Kidney epithelial cell (primary cell): Measurements from ENCODE around the gene PGAP2. TPM values are rescaled to one million over a fixed set of nuclear protein-coding genes. Genes with fewer than 3 reads are reported as not detected.

Experiments used
- DNase-seq: peaks from one replicate; pipeline ENCODE4 v3.0.0-alpha.2; 2010; ENCODE audit warnings: low read depth
- H3K27me3 ChIP-seq: 2 replicates; pipeline ENCODE4 v1.6.0; 2011; ENCODE audit warnings: low read length; ENCODE audit not compliant: control insufficient read depth, insufficient read depth
- H3K36me3 ChIP-seq: 2 replicates; pipeline ENCODE4 v1.5.1; 2011; ENCODE audit warnings: low read length; ENCODE audit not compliant: control insufficient read depth, insufficient read depth
- H3K4me3 ChIP-seq: 2 replicates; pipeline ENCODE4 v1.5.1; 2011; ENCODE audit warnings: low read depth, mild to moderate bottlenecking, control low read depth, low read length
- CTCF ChIP-seq: IDR thresholded peaks from 2 replicates; pipeline ENCODE4 v1.5.1; 2011; ENCODE audit warnings: mild to moderate bottlenecking, moderate library complexity, low read length, control low read depth, inconsistent platforms; ENCODE audit not compliant: insufficient read depth, poor library complexity, severe bottlenecking
- total RNA-seq: library from RNA; depleted of rRNA; stranded (reverse); fragments of >200 nt; gene quantifications from 2 replicates; pipeline ENCODE4 v1.2.3, GENCODE V29; 2015

The PGAP2 gene
- total RNA-seq, 1 donor from 2014 or later, result 20.3 TPM

GRCh38 chr11:3843326-3843725 lies 35.0 kb downstream of the PGAP2 start:
- H3K4me3 ChIP-seq, result no peak overlapping the region
- no peaks in the 10 kb centered on the region for H3K27me3 ChIP-seq
- no peaks in the 10 kb centered on the region for H3K36me3 ChIP-seq
- TF ChIP-seq CTCF, result no peak
- no peak for DNase-seq

DNA sequence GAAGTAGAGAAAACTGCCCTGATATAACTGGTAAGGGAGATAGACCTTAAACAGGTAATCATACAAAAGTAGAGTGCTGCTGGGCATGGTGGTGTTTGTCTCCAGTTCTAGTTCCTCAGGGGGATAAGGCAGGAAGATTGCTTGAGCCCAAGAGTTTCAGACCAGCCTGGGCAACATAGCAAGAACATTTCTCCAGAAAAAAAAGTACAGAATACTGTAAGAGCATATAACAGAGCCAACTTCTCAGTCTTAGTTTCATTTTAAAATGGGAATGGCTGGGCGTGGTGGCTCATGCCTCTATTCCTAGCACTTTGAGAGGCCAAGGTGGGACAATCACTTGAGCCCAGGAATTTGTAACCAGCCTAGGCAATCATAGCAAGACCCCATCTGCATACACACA lies 36.9 kb downstream of the PGAP2 start:
- Histone ChIP-seq H3K4me3 (no peak overlapping the region), H3K27me3 (no peaks in the 10 kb centered on the region), H3K36me3 (no peaks in the 10 kb centered on the region)
- DNase-seq, result no peak
- TF ChIP-seq CTCF, result no peak

DNA sequence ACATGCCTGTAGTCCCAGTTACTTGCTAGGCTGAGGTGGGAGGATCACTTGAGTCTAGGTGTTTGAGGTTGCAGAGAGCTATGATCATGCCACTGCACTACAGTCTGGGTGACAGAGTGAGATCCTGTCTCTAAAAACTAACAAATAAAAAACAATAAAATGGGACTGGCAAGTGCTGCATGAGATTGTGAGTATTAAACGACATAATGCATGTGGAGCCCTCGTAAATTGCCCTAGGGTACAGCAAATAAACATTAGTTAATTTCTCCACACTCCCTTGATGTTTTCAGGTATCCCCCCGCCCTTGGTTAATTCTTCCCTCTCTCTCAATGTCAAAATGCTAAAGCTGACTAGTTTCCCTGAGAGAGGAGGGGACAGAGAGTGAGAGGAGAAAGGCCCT lies 37.3 kb downstream of the PGAP2 start:
- H3K27me3 ChIP-seq, result no peaks in the 10 kb centered on the region
- H3K4me3 ChIP-seq, result no peak overlapping the region
- no peak for DNase-seq
- no peaks in the 10 kb centered on the region for H3K36me3 ChIP-seq
- no peak for TF ChIP-seq CTCF

GRCh38 chr11:3849297-3849874 lies 41.0 kb downstream of the PGAP2 start:
- Histone ChIP-seq H3K27me3 (no peaks in the 10 kb centered on the region), H3K4me3 (no peak overlapping the region), H3K36me3 (no peaks in the 10 kb centered on the region)
- TF ChIP-seq CTCF, result peak; percentile 65
- no peak for DNase-seq

- Histone ChIP-seq H3K36me3 (no peaks in the 10 kb centered on the region), H3K4me3 (no peak overlapping the region), H3K27me3 (no peaks in the 10 kb centered on the region)
- no peak for TF ChIP-seq CTCF
- DNase-seq, result no peak
Observed at GRCh38 chr11:3853545-3853842, 45.1 kb downstream of the PGAP2 start.

DNA sequence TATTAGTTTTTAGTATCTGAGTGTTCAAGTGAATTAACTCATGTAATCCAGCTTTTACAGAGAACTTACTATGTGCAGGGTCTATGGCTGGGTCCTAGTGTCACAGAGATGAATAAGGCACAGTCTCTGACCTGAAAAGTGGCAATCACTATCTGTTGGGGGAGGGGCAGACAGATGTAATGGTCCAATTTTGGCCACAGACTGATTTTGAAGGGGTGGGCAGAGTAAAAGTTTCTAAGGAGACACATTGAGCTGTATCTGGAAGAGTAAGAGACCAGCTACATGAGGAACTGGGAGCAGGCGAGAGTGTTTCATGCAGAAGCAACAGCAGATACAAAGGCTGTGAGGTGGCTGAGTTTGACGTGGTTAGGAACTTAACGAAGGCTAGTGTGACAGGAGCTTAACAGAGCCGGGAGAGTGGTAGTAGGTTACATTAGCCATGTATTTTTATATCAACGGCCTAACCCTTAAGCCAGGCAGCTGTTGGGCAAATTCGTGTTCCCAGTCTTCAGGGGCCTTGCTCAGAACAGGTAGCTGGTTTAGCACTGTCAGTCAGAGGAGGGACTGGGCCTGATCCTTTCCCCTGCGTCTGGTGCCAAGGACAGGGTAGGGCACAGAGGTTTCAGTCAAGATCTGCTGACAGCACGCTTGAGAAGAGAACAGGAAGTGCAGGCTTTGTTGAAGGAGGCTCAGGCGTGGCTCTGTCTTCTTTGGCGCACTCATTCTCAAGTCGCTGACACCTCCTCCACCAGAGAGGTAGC lies 45.7 kb downstream of the PGAP2 start:
- no peak for TF ChIP-seq CTCF
- DNase-seq, result no peak
- Histone ChIP-seq H3K36me3 (no peaks in the 10 kb centered on the region), H3K4me3 (no peak overlapping the region), H3K27me3 (no peaks in the 10 kb centered on the region)
